ENCODE measurements around the gene TGFBR3.

DNA sequence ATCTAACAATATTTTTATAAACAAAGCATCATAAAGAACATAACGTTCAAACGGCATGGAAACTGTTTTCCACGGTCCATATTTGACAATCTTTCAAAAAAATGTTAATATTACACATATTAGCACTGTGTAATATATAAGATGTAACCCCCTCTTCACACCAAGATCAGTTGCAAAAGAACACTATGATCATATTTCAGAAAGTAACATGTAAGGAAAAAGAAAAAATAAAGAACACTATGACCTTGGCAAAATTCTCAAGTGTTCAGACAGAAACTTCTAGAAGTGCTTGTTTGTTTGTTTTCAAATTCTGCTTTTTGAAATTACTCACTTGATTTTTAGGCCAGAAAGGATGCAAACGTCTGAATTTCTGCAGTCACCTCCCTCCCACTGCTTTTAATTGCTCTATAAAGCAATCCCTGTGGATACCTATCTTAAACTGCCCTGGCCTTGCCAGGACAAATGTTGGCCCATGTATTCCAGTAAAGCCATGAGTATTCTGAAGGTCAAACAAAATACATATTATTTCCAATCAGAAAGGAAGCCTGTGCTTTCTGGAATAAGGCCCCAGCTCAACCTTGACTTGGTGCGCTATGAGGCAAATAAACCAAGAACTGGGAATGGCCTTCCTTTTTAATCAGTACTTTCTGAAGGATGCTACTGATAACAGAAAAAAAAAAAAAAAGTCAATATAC, 68.6 kb downstream of the TGFBR3 start:
- TF ChIP-seq ZNF24 (IDR thresholded peaks at IDR 0.05) (no peak), FOXA1 (IDR thresholded peaks at IDR 0.05) (no peak), FOXA1 (CRISPR knock-in tag; IDR thresholded peaks at IDR 0.05) (no peak)
